GM19025 (cell line): ENCODE data around the gene ZSWIM7.
"Not testable (repeated sequence)": the region's sequence is repeated elsewhere in the genome, so short reads cannot be mapped to it uniquely, and the experiment has no call there.

ENCODE experiments used
- ATAC-seq: cut with Tn5 transposase; IDR thresholded peaks from one replicate; pipeline ENCODE4 v1.9.1; 2021; ENCODE audit warnings: mild to moderate bottlenecking, low read depth, moderate library complexity; ENCODE audit not compliant: unreplicated experiment

The ZSWIM7 gene

DNA sequence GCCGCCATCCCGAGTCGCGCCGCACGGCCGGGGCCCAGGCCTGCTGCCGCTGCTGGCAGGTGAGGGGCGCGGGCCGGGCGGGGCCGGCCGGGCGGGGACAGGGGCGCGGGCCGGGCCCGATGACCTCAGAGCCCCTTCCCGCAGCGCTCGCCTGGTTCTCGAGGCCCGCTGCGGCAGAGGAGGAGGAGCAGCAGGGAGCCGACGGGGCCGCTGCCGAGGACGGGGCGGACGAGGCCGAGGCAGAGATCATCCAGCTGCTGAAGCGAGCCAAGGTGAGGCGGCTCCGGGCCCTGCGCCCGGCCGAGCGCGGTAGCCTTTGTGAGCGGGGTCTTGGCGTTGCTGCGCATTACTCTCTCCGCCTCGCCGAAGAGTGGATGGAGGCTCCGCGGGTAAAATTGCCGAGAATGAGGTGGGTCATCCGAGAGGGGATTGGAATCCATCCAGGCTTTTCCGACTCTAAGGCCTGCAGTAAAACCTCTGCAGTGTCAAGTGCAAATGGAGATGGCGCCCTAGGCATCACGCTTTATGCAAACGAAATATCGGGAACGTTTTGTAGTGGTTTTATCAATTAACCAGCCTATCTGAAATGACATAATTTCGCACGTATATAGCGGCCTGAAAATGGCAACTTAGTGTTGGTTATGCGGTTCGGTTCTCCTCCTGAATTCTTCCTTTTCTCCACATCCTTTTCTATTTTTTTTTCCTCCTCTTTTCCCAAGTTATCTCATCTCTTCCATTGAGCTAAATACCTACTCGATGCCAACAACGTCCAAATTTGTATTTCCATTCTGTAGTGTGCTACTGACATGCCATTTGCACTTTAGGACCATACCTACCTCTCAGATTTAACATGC lies 697 bp upstream of the ZSWIM7 start:
- ATAC-seq = peak; percentile 41

DNA sequence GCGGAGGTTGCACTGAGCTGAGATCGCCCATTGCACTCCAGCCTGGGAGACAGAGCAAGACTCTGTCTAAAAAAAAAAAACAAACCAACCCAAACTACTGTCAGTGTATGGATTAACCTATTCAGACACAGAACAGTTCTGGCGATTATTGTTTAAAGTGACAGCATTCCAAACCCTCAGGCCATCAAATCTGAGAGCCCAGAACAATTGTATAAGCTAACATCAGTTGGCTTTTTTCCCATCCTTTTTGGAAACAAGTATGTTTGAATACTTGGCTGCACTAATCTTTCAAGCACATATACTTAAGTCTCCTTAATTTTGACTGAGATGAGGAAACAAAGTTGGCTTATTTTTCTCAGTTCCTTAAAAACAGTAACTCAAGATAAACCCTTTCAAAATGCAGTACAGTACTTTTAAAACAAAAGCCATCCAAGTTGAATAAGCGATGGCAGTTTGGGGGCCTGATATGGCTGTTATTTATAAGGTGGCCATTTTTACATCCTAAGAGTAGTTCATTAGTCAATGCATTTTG lies 1.4 kb downstream of the ZSWIM7 start:
- no peak for ATAC-seq

DNA sequence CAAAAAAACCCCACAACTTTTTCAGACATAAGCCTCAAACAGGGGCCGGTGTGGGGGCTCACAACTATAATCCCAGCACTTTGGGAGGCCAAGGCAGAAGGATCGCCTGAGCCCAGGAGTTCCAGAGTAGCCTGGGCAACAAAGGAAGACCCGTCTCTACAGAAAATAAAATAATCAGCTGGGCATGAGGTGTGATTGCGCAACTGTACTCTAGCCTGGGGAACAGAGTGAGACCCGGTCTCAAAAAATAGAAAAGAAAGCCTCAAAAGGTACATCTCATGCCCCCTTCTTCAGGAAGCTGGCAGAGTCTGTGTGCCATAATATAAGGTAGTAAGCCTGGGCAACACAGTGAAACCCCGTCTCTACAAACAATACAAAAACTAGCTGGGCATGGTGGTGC lies 3.2 kb downstream of the ZSWIM7 start:
- no peak for ATAC-seq

DNA sequence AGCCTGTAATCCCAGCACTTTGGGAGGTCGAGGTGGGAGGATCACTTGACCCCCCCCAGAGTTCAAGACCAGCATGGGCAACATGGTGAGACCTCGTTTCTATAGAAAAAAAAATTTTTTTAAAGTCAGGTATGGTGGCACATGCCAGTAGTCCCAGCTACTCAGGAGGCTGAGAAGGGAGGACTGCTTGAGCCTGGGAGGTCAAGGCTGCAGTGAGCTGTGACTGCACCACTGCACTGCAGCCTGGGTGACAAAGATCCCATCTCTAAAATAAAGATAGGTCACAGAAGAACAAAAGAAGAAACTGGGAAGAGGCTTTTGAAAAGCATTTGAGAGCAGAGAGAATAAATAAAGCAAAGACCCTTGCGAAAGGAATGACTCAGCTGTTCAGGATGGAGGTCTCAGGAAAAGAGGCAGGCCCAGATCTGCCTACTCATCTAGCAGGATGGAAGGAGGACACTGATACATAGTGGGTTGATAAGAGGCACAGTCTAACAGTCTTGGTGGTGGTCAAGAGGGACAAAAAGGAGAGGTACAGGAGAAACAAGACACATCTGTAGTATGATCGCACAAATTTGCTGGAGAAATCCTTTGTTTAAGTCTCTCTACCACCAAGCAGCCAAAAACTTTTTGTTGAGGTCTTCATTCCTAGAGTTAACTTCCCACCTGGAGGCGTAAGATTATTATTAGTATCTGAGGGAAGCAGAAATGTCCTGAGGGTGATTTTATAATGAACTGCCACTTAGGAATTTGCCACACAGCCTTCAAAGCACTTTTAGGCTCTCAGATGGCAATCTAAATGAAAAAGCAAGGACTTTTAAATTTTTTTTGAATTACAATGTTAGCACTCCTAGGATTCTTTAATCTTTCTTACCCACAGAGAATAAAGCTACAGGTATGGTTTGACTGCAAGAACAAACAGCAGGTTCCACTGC lies 17.6 kb downstream of the ZSWIM7 start:
- no peak for ATAC-seq

DNA sequence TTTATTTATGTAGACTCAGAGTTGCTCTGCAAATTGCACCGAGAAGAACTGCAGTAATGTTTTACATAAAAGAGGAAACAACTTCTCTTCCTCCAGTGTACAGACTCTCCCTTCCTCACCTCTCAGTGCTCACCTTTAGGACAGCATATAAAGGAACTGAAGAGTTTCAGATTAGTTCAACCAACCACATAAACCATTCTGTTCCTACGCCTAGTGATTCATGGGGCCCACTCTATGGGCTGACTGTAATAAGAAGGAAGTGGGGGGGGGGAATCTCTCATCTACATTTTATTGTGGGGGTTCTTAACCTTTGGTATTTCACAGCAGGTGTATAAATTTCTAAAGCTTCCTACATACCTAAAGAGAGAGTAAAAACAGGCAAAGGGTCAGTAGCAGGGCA lies 18.3 kb downstream of the ZSWIM7 start:
- no peak for ATAC-seq

DNA sequence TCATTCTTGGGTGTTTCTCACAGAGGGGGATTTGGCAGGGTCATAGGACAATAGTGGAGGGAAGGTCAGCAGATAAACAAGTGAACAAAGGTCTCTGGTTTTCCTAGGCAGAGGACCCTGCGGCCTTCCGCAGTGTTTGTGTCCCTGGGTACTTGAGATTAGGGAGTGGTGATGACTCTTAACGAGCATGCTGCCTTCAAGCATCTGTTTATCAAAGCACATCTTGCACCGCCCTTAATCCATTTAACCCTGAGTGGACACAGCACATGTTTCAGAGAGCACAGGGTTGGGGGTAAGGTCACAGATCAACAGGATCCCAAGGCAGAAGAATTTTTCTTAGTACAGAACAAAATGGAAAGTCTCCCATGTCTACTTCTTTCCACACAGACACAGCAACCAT lies 20.5 kb downstream of the ZSWIM7 start:
- ATAC-seq = not testable (repeated sequence)

DNA sequence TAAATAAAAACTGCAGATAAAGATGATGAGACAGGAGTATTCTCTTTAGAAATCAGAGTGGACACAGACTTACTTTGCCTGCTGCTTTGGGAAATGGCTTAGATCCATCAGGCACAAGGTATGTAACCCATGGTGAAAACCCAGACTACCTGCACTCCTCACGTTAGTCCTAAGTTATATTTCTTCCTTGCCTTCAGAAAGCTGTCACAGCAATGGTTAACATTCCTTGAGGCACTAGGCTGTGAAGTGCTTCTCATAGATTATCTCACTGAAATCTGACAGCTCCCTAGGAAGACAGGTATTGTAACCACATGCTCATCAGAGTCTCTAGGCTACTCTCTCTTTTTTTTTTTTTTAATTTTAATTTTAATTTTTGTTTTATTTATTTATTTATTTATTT lies 20.9 kb downstream of the ZSWIM7 start:
- no peak for ATAC-seq

DNA sequence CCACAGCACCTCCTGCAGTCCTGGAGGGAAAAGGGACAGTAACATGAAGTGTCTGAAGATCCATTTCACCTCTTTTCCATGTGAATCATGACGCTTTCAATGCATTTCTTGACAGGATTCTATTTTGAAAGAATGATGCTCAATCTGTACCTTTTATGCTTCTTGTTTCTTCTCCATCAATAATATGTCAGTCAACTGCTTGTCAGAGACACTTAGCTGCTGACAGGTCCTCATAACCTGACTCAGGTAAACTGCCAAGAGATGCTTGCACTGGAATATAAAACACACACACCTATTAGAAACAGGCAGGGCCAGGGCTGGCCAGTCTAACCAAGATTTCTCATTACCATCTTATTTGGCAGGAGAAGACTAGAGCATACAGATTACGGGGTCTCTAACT lies 21.6 kb downstream of the ZSWIM7 start:
- no peak for ATAC-seq

DNA sequence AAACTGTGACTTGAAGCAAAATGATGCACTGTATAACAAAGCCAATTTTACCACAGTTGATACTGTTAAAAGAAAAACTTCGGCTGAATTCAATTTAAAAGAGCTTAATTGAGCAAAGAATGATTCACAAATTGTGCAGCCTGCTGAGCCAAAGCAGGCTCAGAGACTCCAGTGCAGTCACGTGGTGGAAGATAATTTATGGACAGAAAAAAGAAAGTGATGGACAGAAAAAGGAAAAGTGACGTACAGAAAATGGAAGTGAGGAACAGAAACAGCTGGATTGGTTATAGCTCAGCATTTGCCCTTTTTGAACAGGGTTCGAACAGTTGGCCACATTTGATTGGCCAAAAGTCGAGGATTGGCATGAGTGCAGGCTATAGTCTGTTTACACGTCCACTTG lies 25.7 kb downstream of the ZSWIM7 start:
- no peak for ATAC-seq

DNA sequence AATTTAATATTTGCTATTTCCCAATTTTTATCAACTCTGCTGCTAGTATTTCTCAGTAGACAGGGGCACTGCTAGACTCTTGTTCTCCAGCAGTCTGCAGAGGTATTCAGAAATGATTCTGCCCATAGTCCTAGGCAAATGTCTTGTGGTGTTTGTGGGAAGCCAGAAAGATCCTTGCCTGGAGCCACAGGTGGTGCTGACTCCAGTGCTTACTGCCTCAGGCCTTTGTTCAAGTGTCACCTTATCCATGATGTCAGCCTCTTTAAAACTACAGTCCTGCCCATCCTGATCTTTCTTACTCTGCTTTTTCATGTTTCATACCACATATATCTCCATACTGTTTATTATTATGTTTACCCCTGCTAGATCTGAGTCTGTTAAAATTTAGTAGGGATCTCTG lies 26.5 kb downstream of the ZSWIM7 start:
- ATAC-seq = no peak

DNA sequence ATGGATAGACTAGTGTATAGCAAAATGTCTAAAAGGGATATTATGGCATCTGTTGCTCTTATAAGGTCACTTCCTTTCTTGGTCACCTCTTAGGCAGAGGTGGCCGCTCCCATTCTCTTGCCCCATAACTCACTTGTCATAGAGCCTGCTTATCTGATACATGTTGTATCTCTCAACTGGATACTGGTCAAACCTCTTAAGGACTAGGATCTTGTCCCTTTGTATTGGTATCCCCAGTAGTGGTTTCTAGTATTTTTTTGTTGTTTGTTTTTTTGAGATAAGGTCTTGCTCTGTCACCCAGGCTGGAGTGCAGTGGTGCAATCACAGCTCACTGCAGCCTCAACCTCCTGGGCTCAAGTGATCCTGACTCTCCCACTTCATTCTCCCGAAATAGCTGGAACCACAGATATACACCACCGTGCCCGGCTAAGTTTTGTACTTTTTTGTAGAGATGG lies 27.0 kb downstream of the ZSWIM7 start:
- no peak for ATAC-seq

DNA sequence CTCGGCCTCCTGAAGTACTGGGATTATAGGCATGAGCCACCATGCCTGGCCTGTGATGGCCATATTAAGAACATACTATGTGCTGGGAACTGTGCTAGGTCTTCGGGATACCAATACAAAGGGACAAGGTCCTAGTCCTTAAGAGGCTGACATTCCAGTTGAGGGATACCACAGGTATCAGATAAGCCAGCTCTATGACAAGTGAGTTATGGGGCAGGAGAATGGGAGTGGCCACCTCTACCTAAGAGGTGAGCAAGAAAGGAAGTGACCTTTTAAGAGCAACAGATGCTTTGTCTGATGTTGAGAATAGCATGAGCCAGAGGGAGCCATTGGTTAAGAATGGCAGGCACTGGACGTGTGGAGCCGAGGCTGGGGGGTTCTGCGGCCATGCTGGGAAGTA lies 27.6 kb downstream of the ZSWIM7 start:
- ATAC-seq = no peak

DNA sequence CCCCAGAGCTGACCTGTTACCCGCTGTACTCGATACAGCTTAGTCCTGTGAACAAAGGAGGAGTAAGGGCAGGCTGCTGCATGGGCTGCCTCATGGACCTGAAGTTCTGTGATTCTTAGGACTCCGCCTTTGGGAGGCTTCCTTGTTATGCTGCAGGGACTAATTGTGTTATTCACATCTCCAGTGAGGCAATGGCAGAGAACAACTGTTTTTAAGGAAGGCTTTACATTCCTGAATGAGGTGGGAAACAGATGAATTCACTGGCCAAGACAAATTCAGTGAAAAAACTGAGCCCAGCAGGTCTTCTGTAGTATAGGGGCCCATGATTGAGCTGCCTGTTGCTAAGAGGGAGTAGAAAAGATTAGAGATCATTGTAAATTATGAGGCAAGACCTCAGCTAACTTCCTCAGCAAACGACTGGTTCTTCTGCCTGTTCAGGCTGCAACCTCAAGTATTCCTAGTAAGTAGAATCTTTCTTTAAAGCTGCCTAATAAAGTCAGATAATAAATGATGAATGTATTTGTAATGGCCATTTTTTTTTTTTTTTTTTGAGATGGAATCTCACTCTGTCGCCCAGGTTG lies 28.3 kb downstream of the ZSWIM7 start:
- ATAC-seq = no peak

DNA sequence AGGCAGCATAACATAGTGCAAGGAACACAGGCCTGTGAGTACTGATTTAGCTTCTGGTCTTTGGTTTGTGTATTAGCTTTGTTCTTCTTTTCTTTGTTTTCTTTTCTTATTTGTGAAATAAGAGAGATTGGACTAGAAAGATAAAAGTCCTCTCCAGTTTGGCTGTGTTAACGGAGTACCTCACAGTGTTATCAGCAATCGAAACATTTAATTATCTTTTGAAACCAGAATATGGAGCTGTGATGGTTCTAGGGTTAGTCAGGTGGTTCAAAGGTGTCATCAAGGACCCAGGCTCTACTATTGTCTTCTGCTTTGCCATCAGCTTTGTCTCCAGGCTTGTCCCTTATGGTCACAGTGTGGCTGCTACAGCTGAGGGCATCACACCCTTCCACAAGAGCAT lies 29.0 kb downstream of the ZSWIM7 start:
- ATAC-seq = no peak

DNA sequence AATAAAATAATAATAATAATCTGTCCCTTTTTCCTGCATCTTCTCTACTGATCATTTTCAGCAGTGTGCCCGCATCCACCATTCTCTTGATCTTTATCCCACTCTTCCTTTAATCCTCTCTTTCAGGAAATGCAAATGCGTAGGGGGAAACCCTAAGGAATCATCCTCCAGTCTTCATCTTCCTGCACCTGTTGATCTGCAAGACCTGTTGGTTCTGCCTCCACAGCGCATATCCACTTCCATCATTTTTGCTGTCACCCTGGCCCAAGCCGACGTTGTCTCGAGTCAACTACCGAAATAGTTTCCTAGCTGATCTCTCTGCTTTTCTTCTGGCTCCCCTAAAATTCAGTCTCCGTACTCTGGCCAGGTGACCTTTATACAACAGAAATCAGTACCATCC lies 30.0 kb downstream of the ZSWIM7 start:
- ATAC-seq = no peak

DNA sequence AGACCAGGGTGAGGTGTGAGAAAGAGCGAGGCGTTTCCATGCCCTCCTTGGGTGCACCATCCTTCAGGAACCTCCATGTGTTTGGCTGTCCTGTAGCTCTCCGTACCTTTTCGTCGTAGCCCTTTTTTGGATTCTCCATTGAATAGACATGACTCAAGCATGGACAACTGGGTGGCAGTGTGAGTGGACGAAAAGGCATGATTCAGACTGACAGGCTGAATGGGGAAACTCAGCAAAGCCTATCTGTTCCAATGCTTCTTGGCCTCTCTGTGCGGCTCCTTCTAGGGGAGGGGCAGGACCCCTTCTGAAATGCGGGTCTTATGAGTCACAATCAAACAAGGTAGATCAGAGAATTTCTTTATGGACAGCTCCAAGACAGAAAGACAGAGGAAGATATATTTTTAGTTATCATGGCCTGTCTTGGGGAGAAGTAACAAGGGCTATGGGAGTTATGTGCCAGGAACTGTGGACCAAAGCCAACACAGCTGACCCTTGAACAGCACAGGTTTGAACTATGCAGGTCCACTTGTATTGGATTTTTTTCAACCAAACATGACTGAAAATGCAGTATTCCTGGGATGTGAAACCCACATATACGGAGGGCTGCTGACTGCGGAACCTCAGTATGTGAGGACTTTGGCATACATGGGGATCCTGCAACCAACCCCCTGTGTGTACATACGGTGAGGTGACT lies 31.7 kb downstream of the ZSWIM7 start:
- no peak for ATAC-seq

DNA sequence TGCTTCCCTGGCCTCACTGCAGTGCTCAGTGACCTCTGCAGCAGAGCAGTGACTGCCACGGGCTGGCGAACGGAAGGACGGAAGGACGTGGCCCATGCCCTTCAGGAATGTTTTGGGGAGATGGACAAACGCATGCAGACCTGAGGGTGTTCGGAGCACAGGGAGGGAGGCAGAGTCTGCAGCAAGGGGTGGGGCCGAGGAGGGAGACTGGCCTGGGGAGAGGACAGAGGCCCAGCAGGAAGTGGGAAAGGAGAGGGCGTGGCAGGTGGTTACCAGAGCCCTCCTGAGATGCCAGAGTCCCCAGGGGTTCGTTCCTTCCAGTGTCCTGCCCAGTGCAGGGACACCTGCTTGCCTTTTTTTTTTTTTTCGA lies 32.6 kb downstream of the ZSWIM7 start:
- ATAC-seq = no peak

DNA sequence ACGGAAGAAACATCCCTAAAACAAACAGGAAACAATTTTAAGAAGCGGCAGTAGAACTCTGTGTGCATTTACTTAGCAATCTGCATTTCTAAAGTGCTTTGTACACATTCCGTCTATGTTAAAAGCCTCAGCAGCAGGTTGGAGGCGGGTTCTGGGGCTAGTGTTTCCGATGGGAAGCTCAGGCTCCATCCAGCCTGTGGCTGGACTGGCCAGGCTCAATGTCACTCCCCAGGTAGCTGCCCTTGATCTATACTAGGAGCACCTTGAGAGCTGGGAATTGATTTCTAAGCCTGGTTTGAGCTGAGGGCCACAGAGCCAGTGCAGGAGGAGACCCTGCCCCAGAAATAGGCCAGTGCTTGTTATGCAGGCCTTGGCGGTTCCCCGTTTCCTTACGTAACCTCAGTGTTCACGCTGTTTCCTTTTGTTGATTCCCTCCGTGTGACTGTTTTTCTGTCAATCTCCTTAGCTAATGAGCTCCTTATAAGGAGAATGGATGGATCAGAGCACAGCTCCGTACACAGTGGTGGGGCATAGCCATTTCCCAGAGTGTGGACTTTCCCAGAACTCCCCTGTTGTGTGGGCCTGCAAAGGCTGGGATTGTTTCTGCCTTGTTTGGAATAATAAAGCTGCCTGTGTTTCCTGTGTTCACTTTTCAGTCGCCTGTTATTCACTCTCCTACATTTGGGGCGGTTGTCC lies 33.2 kb downstream of the ZSWIM7 start:
- no peak for ATAC-seq

DNA sequence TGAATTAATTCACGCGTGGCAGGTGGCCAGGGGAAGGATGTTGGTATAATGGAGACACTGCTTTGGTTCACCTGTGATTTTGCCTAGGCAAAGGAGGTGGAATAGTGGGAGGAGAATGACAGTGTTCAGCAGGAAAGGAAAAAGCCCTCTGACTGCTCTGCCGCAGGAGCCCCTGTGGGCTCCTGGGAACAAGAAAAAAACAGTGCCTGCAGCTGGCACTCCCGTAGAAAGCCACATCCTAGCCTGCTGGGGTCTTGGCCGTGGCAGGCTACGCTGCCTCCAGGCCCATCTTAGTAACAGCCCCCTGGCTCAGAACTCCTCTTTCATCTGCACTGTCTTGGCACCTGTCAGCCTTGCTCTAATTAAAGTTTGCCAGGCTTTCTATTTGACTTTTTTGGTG lies 34.0 kb downstream of the ZSWIM7 start:
- no peak for ATAC-seq

DNA sequence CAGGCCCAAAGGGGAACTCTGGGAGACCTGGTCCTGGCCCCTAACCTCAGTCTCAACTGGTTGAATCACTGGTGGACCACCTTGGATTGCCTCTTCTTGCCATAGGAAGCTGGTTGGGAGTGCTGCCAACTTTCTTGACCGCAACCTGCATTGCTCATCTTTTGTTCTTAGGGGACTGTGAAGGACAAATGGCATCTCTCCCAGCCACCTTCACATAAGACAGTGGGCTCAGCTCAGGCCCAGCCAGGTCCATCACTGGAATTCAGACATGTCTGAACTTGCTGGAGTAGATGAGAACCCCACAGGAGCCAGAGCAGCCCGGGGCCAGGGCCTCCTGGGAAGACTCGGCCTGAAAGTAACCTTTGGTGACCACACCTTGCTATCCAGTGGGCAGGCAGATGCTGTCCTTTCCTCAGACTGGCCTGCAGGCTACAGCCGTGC lies 35.8 kb downstream of the ZSWIM7 start:
- no peak for ATAC-seq
